GM23248 (cell line): ENCODE data around the gene FFAR3. TPM values are rescaled to one million over a fixed set of nuclear protein-coding genes. Genes with fewer than 3 reads are reported as not detected.

Experiments used
- DNase-seq: peaks from one replicate; pipeline ENCODE4 v3.0.0-alpha.2; 2015
- H2AFZ ChIP-seq: fragments of 200-600 bp; sonication (generic); 2 replicates; pipeline ENCODE4 v1.6.1; 2016; ENCODE audit warnings: antibody characterized with exemption
- H3F3A ChIP-seq: fragments of 200-600 bp; sonication (generic); 2 replicates; pipeline ENCODE4 v1.6.1; 2016; ENCODE audit warnings: mild to moderate bottlenecking, antibody characterized with exemption, mixed run types; ENCODE audit not compliant: insufficient read depth
- H3K27ac ChIP-seq: fragments of 200-600 bp; sonication (generic); 2 replicates; pipeline ENCODE4 v1.5.1; 2016; ENCODE audit warnings: mild to moderate bottlenecking
- H3K27me3 ChIP-seq: fragments of 200-600 bp; sonication (generic); replicated peaks from 2 replicates; pipeline ENCODE4 v1.6.1; 2016; ENCODE audit warnings: mild to moderate bottlenecking; ENCODE audit not compliant: insufficient read depth
- H3K36me3 ChIP-seq: fragments of 200-600 bp; sonication (generic); 2 replicates; pipeline ENCODE4 v1.6.1; 2016; ENCODE audit warnings: low read depth, mild to moderate bottlenecking
- H3K4me1 ChIP-seq: fragments of 200-600 bp; sonication (generic); 2 replicates; pipeline ENCODE4 v1.6.1; 2016; ENCODE audit warnings: mild to moderate bottlenecking; ENCODE audit not compliant: insufficient read depth
- H3K4me2 ChIP-seq: fragments of 200-600 bp; sonication (generic); one replicate; pipeline ENCODE4 v1.6.1; 2016; ENCODE audit warnings: mild to moderate bottlenecking; ENCODE audit not compliant: unreplicated experiment
- H3K4me3 ChIP-seq: fragments of 200-600 bp; sonication (generic); 2 replicates; pipeline ENCODE4 v1.5.1; 2016; ENCODE audit warnings: mild to moderate bottlenecking
- H3K79me2 ChIP-seq: fragments of 200-600 bp; sonication (generic); 2 replicates; pipeline ENCODE4 v1.6.1; 2016; ENCODE audit warnings: mild to moderate bottlenecking; ENCODE audit not compliant: insufficient read depth
- H3K9ac ChIP-seq: fragments of 200-600 bp; sonication (generic); 2 replicates; pipeline ENCODE4 v1.6.1; 2016; ENCODE audit warnings: mild to moderate bottlenecking
- H3K9me2 ChIP-seq: fragments of 200-600 bp; sonication (generic); 2 replicates; pipeline ENCODE4 v1.6.1; 2016; ENCODE audit warnings: mixed run types, mild to moderate bottlenecking, moderate library complexity; ENCODE audit not compliant: insufficient read depth
- H3K9me3 ChIP-seq: fragments of 200-600 bp; sonication (generic); one replicate; pipeline ENCODE4 v1.6.1; 2017; ENCODE audit warnings: low read depth
- H4K20me1 ChIP-seq: fragments of 200-600 bp; sonication (generic); 2 replicates; pipeline ENCODE4 v1.6.0; 2016; ENCODE audit not compliant: insufficient read depth
- EZH2 ChIP-seq: fragments of 200-600 bp; sonication (generic); IDR thresholded peaks from 2 replicates; pipeline ENCODE4 v1.6.1; 2018; ENCODE audit warnings: antibody characterized with exemption, mild to moderate bottlenecking; ENCODE audit not compliant: insufficient read depth, poor library complexity, severe bottlenecking
- EZH2phosphoT487 ChIP-seq: fragments of 200-600 bp; sonication (generic); IDR thresholded peaks from 2 replicates; pipeline ENCODE4 v1.6.1; 2018; ENCODE audit warnings: antibody characterized with exemption, moderate library complexity, mild to moderate bottlenecking, low read depth; ENCODE audit not compliant: insufficient read depth
- WGBS, 2 experiments: methylation state at CpG; one replicate each; pipeline ENCODE4 v1.1.6; 2015 to 2017; ENCODE audit warnings: low lambda C conversion rate in 2 of 2, low coverage in 1 of 2; ENCODE audit errors: missing lambda C conversion rate in 2 of 2; 5-methylcytosine and 5-hydroxymethylcytosine counted together
- in situ Hi-C: fragments of 300-500 bp; cut with MboI; formaldehyde crosslinking; loops from 2 replicates; pipeline ENCODE4 v1.15.0; 2020
- polyA plus RNA-seq: library from polyadenylated mRNA; unstranded; fragments of >200 nt; fragmentation: Nextera tagmentation; extraction: Ambion mirVana; gene quantifications from 2 replicates; pipeline ENCODE4 v1.2.1, GENCODE V29; 2016
- total RNA-seq: library from RNA; depleted of rRNA; stranded (reverse); fragments of >200 nt; shearing (Covaris generic); gene quantifications from 2 replicates; pipeline ENCODE4 v1.2.3, GENCODE V29; 2014

The FFAR3 gene
- total and polyA plus RNA-seq, 2 experiments from 2014 or later = not detected

- H3K27me3 ChIP-seq = peaks cover 21% of the 10 kb centered on the region
- 15 to 18% methylated on average over 14 of the region's 14 CpGs for WGBS, 2 experiments
Observed at GRCh38 chr19:35331551-35332214, 26.6 kb upstream of the FFAR3 start.

DNA sequence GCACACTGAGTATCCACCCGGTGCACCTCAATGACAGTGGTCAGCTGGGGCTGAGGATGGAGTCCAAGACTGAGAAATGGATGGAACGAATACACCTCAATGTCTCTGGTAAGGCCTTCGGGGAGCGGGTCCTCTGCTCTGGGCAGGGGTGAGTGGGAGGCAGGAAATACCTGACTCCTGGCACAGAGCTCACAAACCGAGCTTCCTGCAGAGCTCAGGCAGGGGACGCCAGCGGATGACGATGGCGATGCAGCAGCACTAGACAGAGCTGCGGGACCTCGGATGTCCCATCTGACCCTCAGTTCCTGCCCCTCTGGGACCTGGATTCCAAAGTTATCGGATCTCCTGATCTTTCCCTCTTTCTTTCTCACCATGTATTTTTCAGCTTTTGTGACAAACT lies 25.4 kb upstream of the FFAR3 start:
- Histone ChIP-seq H4K20me1 (no peaks in the 10 kb centered on the region), H3K27ac (no peak overlapping the region), H2AFZ (no peak overlapping the region), H3K9ac (no peak overlapping the region), H3K9me3 (no peaks in the 10 kb centered on the region), H3K36me3 (no peaks in the 10 kb centered on the region), H3K4me2 (no peak overlapping the region), H3K79me2 (no peaks in the 10 kb centered on the region), H3K27me3 (peaks cover 12% of the 10 kb centered on the region), H3K4me3 (no peak overlapping the region), H3K9me2 (no peaks in the 10 kb centered on the region), H3F3A (no peaks in the 10 kb centered on the region), H3K4me1 (no peaks in the 10 kb centered on the region)
- 55 to 58% methylated on average over 12 of the region's 12 CpGs for WGBS, 2 experiments
- in situ Hi-C loops = no loop called here
- TF ChIP-seq EZH2 (no peak), EZH2phosphoT487 (no peak)
- no peak for DNase-seq

More at GRCh38 chr19:35331551-35332214, 26.6 kb upstream of the FFAR3 start:
- H3K36me3 ChIP-seq = no peaks in the 10 kb centered on the region
- no peaks in the 10 kb centered on the region for H3K9me2 ChIP-seq
- H3K4me1 ChIP-seq = no peaks in the 10 kb centered on the region
- no peak overlapping the region for H3K4me3 ChIP-seq
- in situ Hi-C loops = no loop called here
- H3K9ac ChIP-seq = no peak overlapping the region
- H2AFZ ChIP-seq = no peak overlapping the region
- no peak overlapping the region for H3K27ac ChIP-seq
- H3F3A ChIP-seq = no peaks in the 10 kb centered on the region
- no peak for TF ChIP-seq EZH2
- TF ChIP-seq EZH2phosphoT487 = no peak
- H3K9me3 ChIP-seq = no peaks in the 10 kb centered on the region
- H3K79me2 ChIP-seq = no peaks in the 10 kb centered on the region
- DNase-seq = no peak
- H3K4me2 ChIP-seq = no peak overlapping the region
- H4K20me1 ChIP-seq = no peaks in the 10 kb centered on the region

DNA sequence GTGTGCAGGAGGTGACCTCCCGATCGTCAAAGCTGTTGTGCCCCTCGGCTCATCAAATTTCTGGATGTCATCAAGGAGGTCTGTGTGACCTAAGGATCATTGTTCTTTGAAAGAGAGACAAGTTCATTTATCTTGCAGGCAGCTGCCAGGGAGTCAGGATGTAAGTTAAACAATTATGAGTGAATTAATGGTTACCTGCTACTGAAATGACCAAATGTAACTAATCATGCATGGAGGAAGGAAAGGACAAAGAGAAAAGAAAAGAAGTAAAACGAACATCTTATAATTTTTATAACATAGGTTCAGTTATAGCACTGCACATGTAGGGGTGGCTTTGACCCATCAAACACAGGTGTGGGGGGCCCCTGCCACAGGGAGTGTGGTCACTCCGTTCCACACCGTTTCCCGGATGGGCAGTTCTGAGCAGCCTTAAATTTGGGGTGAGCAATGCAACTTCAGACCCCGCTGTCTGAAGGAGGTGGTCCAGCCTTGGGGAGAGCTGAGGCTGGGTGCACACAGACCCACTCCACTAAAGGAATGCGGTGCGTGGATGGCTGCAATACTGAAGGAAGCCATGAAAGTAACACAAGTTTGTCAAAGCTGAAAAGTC lies 24.0 kb upstream of the FFAR3 start:
- DNase-seq = no peak
- Histone ChIP-seq H3K9ac (no peak overlapping the region), H3K9me3 (no peaks in the 10 kb centered on the region), H3K4me1 (no peaks in the 10 kb centered on the region), H3K4me3 (no peak overlapping the region), H4K20me1 (no peaks in the 10 kb centered on the region), H3F3A (no peaks in the 10 kb centered on the region), H3K79me2 (no peaks in the 10 kb centered on the region), H2AFZ (no peak overlapping the region), H3K9me2 (no peaks in the 10 kb centered on the region), H3K27ac (no peak overlapping the region), H3K4me2 (no peak overlapping the region), H3K36me3 (no peaks in the 10 kb centered on the region), H3K27me3 (peaks cover 11% of the 10 kb centered on the region)
- in situ Hi-C loops = no loop called here
- WGBS, 2 experiments = 80 to 82% methylated on average over 10 of the region's 10 CpGs
- TF ChIP-seq EZH2phosphoT487 (no peak), EZH2 (no peak)

DNA sequence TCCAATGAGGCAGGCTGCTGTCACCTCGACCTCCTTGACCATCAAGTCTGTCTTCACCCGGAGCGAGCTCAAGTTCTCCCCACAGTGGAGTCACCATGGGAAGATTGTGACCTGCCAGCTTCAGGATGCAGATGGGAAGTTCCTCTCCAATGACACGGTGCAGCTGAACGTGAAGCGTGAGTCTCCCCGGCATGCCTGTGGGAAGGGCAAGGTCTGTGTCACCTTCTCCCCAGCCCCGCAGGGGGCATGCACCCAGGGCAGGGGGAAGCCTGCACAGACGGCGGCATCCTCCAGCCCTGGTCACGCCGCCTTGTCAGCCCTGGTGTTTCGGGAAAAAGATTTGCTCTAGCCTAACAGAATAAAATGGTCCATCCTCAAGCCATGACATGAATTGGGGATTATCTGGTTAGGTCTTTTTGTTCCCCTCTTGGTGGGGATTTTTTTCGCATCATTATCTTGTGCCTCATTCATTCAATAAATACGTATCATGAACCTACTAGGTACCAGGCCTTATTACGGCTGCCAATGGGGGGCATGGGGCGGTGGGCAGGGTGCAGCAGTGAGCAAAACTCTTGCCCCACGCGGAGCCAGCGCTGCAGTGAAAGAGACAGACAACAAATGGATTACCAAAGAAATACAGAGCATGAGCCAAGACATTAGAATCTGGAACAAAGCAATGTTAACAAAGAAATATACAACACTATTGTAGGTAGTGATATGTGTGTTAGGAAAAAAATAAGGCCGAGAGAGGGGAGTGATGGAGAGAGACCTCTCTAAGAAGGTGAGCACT lies 21.9 kb upstream of the FFAR3 start:
- Histone ChIP-seq H3K79me2 (no peaks in the 10 kb centered on the region), H3K4me2 (no peak overlapping the region), H3K9ac (no peak overlapping the region), H3K4me3 (no peak overlapping the region), H3K9me3 (no peaks in the 10 kb centered on the region), H3K27me3 (peaks cover 5% of the 10 kb centered on the region; the same call in 1 of the 2 replicates), H4K20me1 (no peaks in the 10 kb centered on the region), H3F3A (no peaks in the 10 kb centered on the region), H3K27ac (no peak overlapping the region), H3K36me3 (no peaks in the 10 kb centered on the region), H2AFZ (no peak overlapping the region), H3K9me2 (no peaks in the 10 kb centered on the region), H3K4me1 (no peaks in the 10 kb centered on the region)
- TF ChIP-seq EZH2phosphoT487 = no peak
- no peak for TF ChIP-seq EZH2
- in situ Hi-C loops = no loop called here
- DNase-seq = no peak
- 62 to 65% methylated on average over 21 of the region's 21 CpGs for WGBS, 2 experiments
